Measurements from ENCODE around the gene C1QL4. TPM values are rescaled to one million over a fixed set of nuclear protein-coding genes. Genes with fewer than 3 reads are reported as not detected.

Gene C1QL4
- polyA plus RNA-seq, 3 donors: not detected

DNA sequence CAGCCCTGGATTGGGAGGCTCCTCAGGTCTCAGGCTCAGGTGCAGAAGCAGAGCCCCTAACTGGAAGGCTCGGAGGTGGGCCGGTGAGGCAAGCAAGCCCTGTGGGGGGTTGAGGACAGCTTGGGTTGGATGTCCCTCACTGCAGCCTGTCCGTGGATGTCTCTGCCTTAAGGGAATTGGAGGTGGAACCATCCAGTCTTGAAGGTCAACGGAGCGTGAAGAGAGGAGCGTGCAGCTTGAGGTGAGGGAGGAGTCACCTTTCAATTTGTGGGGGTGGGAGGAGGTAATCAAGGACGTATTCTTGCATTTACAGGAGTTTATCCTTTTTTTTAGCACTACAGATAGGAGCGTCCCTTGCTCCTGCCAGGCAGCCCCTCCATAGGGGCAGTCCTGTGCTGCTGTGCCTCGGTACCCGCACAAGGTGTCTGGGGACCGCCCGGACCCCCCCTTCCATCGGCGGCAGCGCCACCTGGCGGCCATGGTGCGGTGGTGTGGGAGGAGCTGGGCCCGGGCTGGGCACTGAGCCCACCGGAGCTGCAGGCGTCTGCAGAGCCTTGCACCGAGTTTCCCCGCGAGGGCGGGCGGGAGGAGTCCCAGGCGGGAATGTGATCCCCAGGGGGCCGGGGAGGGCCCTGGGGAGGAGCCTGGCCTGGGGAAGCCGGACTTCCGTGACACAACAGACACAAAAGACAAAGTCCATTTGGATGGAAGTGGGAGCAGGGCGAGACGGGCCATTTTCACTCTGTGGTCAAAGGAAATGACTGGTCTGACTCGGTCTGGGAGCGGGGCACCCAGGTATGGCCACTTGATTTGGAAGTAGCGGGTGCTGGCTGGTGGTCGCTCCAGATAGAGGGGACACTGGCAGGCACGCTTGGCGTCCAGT is 10.6 kb upstream of the C1QL4 start:
- Histone ChIP-seq H3K4me2 (replicated peaks; ENCODE audit: extremely low read depth, low read length, poor library complexity, severe bottlenecking) (peak overlapping the region; percentile 70), H3K36me3 (replicated peaks in 1 of 2; ENCODE audit: control insufficient read depth in 1 of 2, insufficient read depth in 2 of 2, low read length in 2 of 2) (no peaks in the 10 kb centered on the region), H2AFZ (ENCODE audit: insufficient read depth, low read depth, low read length, poor library complexity, severe bottlenecking) (peak overlapping the region; percentile 68), H3K27me3 (ENCODE audit: control insufficient read depth in 2 of 2, insufficient read depth in 2 of 2, low read length in 2 of 2) (peaks cover 60 to 82% of the 10 kb centered on the region in 2 donors), H3K79me2 (ENCODE audit: insufficient read depth, low read length) (no peaks in the 10 kb centered on the region), H3K27ac (ENCODE audit: low read depth in 1 of 2, low read length in 2 of 2) (no peak overlapping the region), H4K20me1 (ENCODE audit: insufficient read depth, low read length) (no peaks in the 10 kb centered on the region), H3K9ac (ENCODE audit: insufficient read depth, low read length, poor library complexity, severe bottlenecking) (no peak overlapping the region), H3K4me1 (ENCODE audit: control insufficient read depth in 1 of 2, insufficient read depth in 2 of 2, low read length in 2 of 2) (peaks cover 36 to 43% of the 10 kb centered on the region in 2 donors), H3K4me3 (replicated peaks in 1 of 3; ENCODE audit: low read depth in 2 of 3, low read length in 3 of 3) (peak overlapping the region in 1 of 3 experiments; percentile 66), H3K9me3 (replicated peaks in 1 of 2; ENCODE audit: control insufficient read depth in 1 of 2, insufficient read depth in 1 of 2, low read length in 2 of 2) (peaks cover 2 to 32% of the 10 kb centered on the region in 2 donors)
- TF ChIP-seq, protein P1, sequence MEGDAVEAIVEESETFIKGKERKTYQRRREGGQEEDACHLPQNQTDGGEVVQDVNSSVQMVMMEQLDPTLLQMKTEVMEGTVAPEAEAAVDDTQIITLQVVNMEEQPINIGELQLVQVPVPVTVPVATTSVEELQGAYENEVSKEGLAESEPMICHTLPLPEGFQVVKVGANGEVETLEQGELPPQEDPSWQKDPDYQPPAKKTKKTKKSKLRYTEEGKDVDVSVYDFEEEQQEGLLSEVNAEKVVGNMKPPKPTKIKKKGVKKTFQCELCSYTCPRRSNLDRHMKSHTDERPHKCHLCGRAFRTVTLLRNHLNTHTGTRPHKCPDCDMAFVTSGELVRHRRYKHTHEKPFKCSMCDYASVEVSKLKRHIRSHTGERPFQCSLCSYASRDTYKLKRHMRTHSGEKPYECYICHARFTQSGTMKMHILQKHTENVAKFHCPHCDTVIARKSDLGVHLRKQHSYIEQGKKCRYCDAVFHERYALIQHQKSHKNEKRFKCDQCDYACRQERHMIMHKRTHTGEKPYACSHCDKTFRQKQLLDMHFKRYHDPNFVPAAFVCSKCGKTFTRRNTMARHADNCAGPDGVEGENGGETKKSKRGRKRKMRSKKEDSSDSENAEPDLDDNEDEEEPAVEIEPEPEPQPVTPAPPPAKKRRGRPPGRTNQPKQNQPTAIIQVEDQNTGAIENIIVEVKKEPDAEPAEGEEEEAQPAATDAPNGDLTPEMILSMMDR (IDR thresholded peaks at IDR 0.05): peak; percentile 100
- intact Hi-C loops (cut with micrococcal nuclease): loop anchor here in 1 of 2 donors (10.0 kb wide), 1 partner anchor 283 kb away; the partner anchor contains the start of genes KMT2D and RHEBL1
- 7% methylated on average over 33 of the region's 37 CpGs for WGBS (ENCODE audit: insufficient coverage)
- no peak overlapping the region for H3K27ac Mint-ChIP-seq
- peaks cover 0 to 26% (median 11%) of the 10 kb centered on the region in 7 donors for H3K9me3 Mint-ChIP-seq
- H3K27me3 Mint-ChIP-seq (ENCODE audit: low read depth in 3 of 3): peaks cover 65 to 91% (median 89%) of the 10 kb centered on the region in 3 donors
- peak in 2 of 3 donors; percentile 53 to 59 for DNase-seq
- H3K4me1 Mint-ChIP-seq: peaks cover 36% of the 10 kb centered on the region
- H3K36me3 Mint-ChIP-seq: peaks cover 6 to 10% of the 10 kb centered on the region in 2 donors
- peak overlapping the region; percentile 70 to 94 for H3K4me3 Mint-ChIP-seq

DNA sequence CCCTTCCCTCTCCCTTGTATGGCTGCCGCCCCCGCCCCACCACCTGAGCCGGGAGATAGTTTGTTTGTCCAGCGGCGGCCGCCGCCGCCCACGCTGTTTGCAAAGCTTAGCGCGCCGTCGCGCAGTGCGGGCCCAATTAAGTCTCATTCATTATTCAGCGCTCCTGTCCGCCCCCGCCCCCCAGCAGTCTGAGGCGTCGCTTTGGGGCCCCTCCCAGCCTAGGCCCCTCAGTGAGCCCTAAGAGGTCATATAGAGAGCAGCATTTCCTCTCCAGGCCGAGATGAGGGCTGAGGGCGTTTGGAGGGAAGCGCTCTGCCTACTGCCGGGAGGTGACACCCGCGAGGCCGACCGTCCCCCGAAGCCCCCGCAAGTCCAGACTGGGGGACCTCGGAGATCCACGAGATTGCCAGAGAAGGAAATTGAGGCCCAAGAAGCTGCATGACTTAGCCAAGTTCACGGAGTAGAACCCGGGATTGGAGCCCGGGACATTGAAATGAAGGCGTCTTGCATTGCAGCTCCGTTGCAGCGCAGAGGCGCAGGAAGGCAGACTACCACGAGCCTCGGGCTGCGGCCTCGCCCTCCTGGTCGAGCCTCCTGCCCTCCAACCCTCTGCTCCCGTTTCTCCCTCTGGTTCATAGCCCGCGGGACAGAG is 9.8 kb upstream of the C1QL4 start, which contains the start of gene DNAJC22:
Gene DNAJC22 (plus strand): TSS at position 230 of the 652 bp plus-strand sequence. CDS start 1,985 bp downstream, outside the sequence.
- H3K79me2 ChIP-seq (ENCODE audit: insufficient read depth, low read length): no peaks in the 10 kb centered on the region
- peak within 1 kb of the TSS; percentile 68 for H2AFZ ChIP-seq (ENCODE audit: insufficient read depth, low read depth, low read length, poor library complexity, severe bottlenecking)
- H3K4me2 ChIP-seq (replicated peaks; ENCODE audit: extremely low read depth, low read length, poor library complexity, severe bottlenecking): peak within 1 kb of the TSS; percentile 70
- no peak within 1 kb of the TSS for H3K27ac Mint-ChIP-seq
- peaks cover 6 to 10% of the 10 kb centered on the region in 2 donors for H3K36me3 Mint-ChIP-seq
- intact Hi-C loops (cut with micrococcal nuclease): loop anchor here in 1 of 2 donors (10.0 kb wide), 1 partner anchor 282 kb away; the partner anchor contains the start of genes KMT2D and RHEBL1
- no peak for DNase-seq
- no peaks in the 10 kb centered on the region for H3K36me3 ChIP-seq (replicated peaks in 1 of 2; ENCODE audit: control insufficient read depth in 1 of 2, insufficient read depth in 2 of 2, low read length in 2 of 2)
- peaks cover 0 to 26% (median 11%) of the 10 kb centered on the region in 7 donors for H3K9me3 Mint-ChIP-seq
- WGBS (ENCODE audit: insufficient coverage): under 1% methylated on average over 40 of the region's 47 CpGs
- H3K9me3 ChIP-seq (replicated peaks in 1 of 2; ENCODE audit: control insufficient read depth in 1 of 2, insufficient read depth in 1 of 2, low read length in 2 of 2): peaks cover 2 to 35% of the 10 kb centered on the region in 2 donors
- no peak within 1 kb of the TSS for H3K9ac ChIP-seq (ENCODE audit: insufficient read depth, low read length, poor library complexity, severe bottlenecking)
- peaks cover 40% of the 10 kb centered on the region for H3K4me1 Mint-ChIP-seq
- H3K4me3 ChIP-seq (replicated peaks in 1 of 3; ENCODE audit: low read depth in 2 of 3, low read length in 3 of 3): peak within 1 kb of the TSS in 1 of 3 experiments; percentile 66
- peaks cover 63 to 87% of the 10 kb centered on the region in 2 donors for H3K27me3 ChIP-seq (ENCODE audit: control insufficient read depth in 2 of 2, insufficient read depth in 2 of 2, low read length in 2 of 2)
- H3K27ac ChIP-seq (ENCODE audit: low read depth in 1 of 2, low read length in 2 of 2): no peak within 1 kb of the TSS
- peaks cover 72 to 97% (median 93%) of the 10 kb centered on the region in 3 donors for H3K27me3 Mint-ChIP-seq (ENCODE audit: low read depth in 3 of 3)
- peaks cover 43 to 50% of the 10 kb centered on the region in 2 donors for H3K4me1 ChIP-seq (ENCODE audit: control insufficient read depth in 1 of 2, insufficient read depth in 2 of 2, low read length in 2 of 2)
- TF ChIP-seq, protein P1 (IDR thresholded peaks at IDR 0.05): no peak
- H4K20me1 ChIP-seq (ENCODE audit: insufficient read depth, low read length): no peaks in the 10 kb centered on the region
- H3K4me3 Mint-ChIP-seq: peak within 1 kb of the TSS; percentile 70 to 94

Data from CD14-positive monocyte (primary cell).